GM21737 (cell line): ENCODE results near the gene LAD1.

Experiments used
- ATAC-seq: cut with Tn5 transposase; IDR thresholded peaks from one replicate; pipeline ENCODE4 v1.9.1; 2021; ENCODE audit warnings: mild to moderate bottlenecking, moderate library complexity; ENCODE audit not compliant: unreplicated experiment

The LAD1 gene

GRCh38 chr1:201369209-201369608 lies 29.9 kb downstream of the LAD1 start:
- ATAC-seq, result no peak

- no peak for ATAC-seq
Observed at GRCh38 chr1:201366696-201367095, 32.4 kb downstream of the LAD1 start.

- no peak for ATAC-seq
Observed at GRCh38 chr1:201365251-201365650, 33.9 kb downstream of the LAD1 start.

- no peak for ATAC-seq
Observed at GRCh38 chr1:201364808-201365105, 34.4 kb downstream of the LAD1 start.

GRCh38 chr1:201363467-201363866 lies 35.7 kb downstream of the LAD1 start:
- no peak for ATAC-seq

GRCh38 chr1:201362906-201363305 lies 36.2 kb downstream of the LAD1 start:
- ATAC-seq, result no peak

- no peak for ATAC-seq
Observed at GRCh38 chr1:201361652-201362504, 37.2 kb downstream of the LAD1 start.

GRCh38 chr1:201360901-201361651 lies 38.0 kb downstream of the LAD1 start:
- ATAC-seq, result no peak

GRCh38 chr1:201360486-201360885 lies 38.6 kb downstream of the LAD1 start:
- no peak for ATAC-seq

- ATAC-seq, result no peak
Observed at GRCh38 chr1:201359873-201360210, 39.3 kb downstream of the LAD1 start.

GRCh38 chr1:201359031-201359872 lies 39.9 kb downstream of the LAD1 start:
- no peak for ATAC-seq

- ATAC-seq, result no peak
Observed at GRCh38 chr1:201358596-201358995, 40.5 kb downstream of the LAD1 start.

GRCh38 chr1:201357636-201358348 lies 41.3 kb downstream of the LAD1 start:
- no peak for ATAC-seq

GRCh38 chr1:201357211-201357610 lies 41.9 kb downstream of the LAD1 start:
- ATAC-seq, result no peak

GRCh38 chr1:201356701-201357100 lies 42.4 kb downstream of the LAD1 start:
- no peak for ATAC-seq

GRCh38 chr1:201356236-201356635 lies 42.9 kb downstream of the LAD1 start:
- no peak for ATAC-seq

- no peak for ATAC-seq
Observed at GRCh38 chr1:201355471-201355870, 43.7 kb downstream of the LAD1 start.

GRCh38 chr1:201354901-201355295 lies 44.2 kb downstream of the LAD1 start:
- ATAC-seq, result no peak

- no peak for ATAC-seq
Observed at GRCh38 chr1:201354151-201354900, 44.8 kb downstream of the LAD1 start.
